SK-N-SH treated with all-trans-retinoic acid at 6 μM for 48 hours (cell line): ENCODE data around the gene LCLAT1.

Experiments
- ZFP30 ChIP-seq: fragments of 450-650 bp; formaldehyde crosslinking; IDR thresholded peaks from 2 replicates; pipeline ENCODE4 v1.5.0; 2022; ENCODE audit warnings: mild to moderate bottlenecking, moderate library complexity
- ZNF565 ChIP-seq: fragments of 450-650 bp; formaldehyde crosslinking; conservative IDR thresholded peaks from 2 replicates; pipeline ENCODE4 v1.5.0; 2020; ENCODE audit warnings: low read depth, mild to moderate bottlenecking, moderate library complexity

DNA sequence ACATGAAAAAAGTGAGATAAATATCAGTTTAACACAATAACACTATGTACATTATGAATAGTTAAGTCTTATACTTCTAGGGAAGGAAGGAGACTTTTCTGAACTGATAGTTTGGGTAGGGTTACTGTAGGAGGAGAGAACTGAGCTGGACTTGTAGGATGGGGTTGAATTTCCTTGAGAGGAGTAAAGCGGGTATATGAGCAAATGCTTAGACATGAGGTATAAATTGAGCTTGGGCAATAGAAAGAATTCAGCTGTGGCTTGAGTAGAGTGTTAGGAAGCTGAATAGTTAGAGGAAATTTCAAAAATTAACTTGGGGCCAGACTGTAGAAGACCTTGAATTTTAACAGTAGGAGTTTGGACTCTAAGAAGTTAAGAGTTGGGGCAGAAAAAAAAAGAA is 45.1 kb downstream of the LCLAT1 start:
- no peak for TF ChIP-seq ZNF565 (CRISPR knock-in tag)
- no peak for TF ChIP-seq ZFP30 (CRISPR knock-in tag)
